Spinal cord (tissue), 10 donors: Measurements from ENCODE around the gene EIF3I. TPM values are rescaled to one million over a fixed set of nuclear protein-coding genes. Genes with fewer than 3 reads are reported as not detected.

Experiments
- DNase-seq, 6 donors: peaks; one replicate each; pipeline versions ENCODE4 v3.0.0 to v3.0.0-alpha.2; 2013 to 2015; ENCODE audit warnings: low spot score in 6 of 6, low read depth in 4 of 6
- H3K27ac ChIP-seq: one replicate; pipeline ENCODE4 v1.5.1; 2013; ENCODE audit warnings: low read depth, low read length, control low read depth
- H3K27me3 ChIP-seq: one replicate; pipeline ENCODE4 v1.6.1; 2013; ENCODE audit warnings: low read length; ENCODE audit not compliant: control insufficient read depth, insufficient read depth
- H3K36me3 ChIP-seq: one replicate; pipeline ENCODE4 v1.6.1; 2013; ENCODE audit warnings: low read length; ENCODE audit not compliant: control insufficient read depth, insufficient read depth
- H3K4me1 ChIP-seq: one replicate; pipeline ENCODE4 v1.6.1; 2013; ENCODE audit warnings: low read length; ENCODE audit not compliant: control insufficient read depth, insufficient read depth
- H3K4me3 ChIP-seq: one replicate; pipeline ENCODE4 v1.5.1; 2013; ENCODE audit warnings: low read depth, low read length, control low read depth
- H3K9me3 ChIP-seq: one replicate; pipeline ENCODE4 v1.6.1; 2013; ENCODE audit warnings: low read length; ENCODE audit not compliant: control insufficient read depth, insufficient read depth
- WGBS: methylation state at CpG from one replicate; pipeline ENCODE4 v1.1.5; 2013; ENCODE audit warnings: missing lambda C conversion rate; ENCODE audit not compliant: insufficient coverage; 5-methylcytosine and 5-hydroxymethylcytosine counted together
- polyA plus RNA-seq, 2 donors: library from polyadenylated mRNA; unstranded; fragments of 120-200 nt; gene quantifications; one replicate each; pipeline ENCODE4 v1.2.1, GENCODE V29; 2013; ENCODE audit not compliant: insufficient read length in 2 of 2
- total RNA-seq, 2 donors: library from RNA; depleted of rRNA in 1 of 2; stranded (reverse); fragments of 120-200 nt in 1 of 2; fragments of >200 nt in 1 of 2; gene quantifications; one replicate each; pipeline versions ENCODE4 v1.2.3 to v1.2.4, GENCODE V29; 2013 to 2014
- donor health status: healthy.

EIF3I gene
- total and polyA plus RNA-seq, 4 donors = 94.9 to 185 (median 166) TPM

DNA sequence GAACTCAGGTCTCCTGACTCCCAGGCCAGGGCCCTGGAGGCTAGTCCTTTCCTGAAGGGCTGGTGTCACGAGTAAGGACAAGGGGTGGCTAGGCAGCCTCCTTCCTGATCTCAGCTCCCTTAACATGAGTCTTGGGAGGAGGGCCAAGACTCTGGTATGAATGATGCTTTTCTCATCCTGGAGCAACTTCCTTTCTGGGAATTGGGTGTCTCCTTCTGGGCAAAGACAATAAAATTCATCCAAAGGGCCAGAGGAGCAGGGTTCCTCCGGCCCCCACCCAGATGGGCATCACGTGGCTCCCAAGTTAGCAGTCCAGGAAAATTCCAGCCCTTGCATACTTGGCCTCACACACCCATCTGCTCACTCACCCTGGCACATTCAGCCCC lies 24.7 kb downstream of the EIF3I start, which contains the start of gene FAM167B:
FAM167B (plus strand) TSS at position 335 of the 386 bp plus-strand sequence. CDS start 200 bp downstream, outside the sequence.
- H3K27ac ChIP-seq = no peak within 1 kb of the TSS

DNA sequence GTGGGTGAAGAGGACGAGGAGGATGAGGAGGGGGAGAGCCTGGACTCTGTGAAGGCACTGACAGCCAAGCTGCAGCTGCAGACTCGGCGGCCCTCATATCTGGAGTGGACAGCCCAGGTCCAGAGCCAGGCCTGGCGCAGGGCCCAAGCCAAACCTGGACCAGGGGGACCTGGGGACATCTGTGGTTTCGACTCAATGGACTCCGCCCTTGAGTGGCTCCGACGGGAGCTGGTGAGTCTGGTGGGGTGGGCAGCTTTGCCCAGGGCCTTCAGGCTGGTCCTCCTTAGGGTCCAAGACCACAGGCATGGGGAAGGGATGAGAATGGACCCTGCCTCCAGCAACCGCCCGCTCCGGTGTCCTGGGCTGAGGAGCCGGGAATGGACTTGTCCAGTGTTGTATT lies 25.2 kb downstream of the EIF3I start:
- H3K4me3 ChIP-seq = no peak overlapping the region
- no peak for DNase-seq
- H3K9me3 ChIP-seq = no peaks in the 10 kb centered on the region
- no peaks in the 10 kb centered on the region for H3K27me3 ChIP-seq
- 90% methylated on average over 8 of the region's 12 CpGs for WGBS
- peaks cover 24% of the 10 kb centered on the region for H3K4me1 ChIP-seq
- H3K27ac ChIP-seq = no peak overlapping the region
- no peaks in the 10 kb centered on the region for H3K36me3 ChIP-seq

More for the DNA sequence above, 24.7 kb downstream of the EIF3I start, which contains the start of gene FAM167B:
- H3K4me1 ChIP-seq = peaks cover 30% of the 10 kb centered on the region
- no peak within 1 kb of the TSS for H3K4me3 ChIP-seq
- DNase-seq = peak in 1 of 6 donors; percentile 45
- no peaks in the 10 kb centered on the region for H3K9me3 ChIP-seq
- WGBS = 62% methylated on average over 2 of the region's 3 CpGs
- H3K36me3 ChIP-seq = no peaks in the 10 kb centered on the region
- H3K27me3 ChIP-seq = no peaks in the 10 kb centered on the region

DNA sequence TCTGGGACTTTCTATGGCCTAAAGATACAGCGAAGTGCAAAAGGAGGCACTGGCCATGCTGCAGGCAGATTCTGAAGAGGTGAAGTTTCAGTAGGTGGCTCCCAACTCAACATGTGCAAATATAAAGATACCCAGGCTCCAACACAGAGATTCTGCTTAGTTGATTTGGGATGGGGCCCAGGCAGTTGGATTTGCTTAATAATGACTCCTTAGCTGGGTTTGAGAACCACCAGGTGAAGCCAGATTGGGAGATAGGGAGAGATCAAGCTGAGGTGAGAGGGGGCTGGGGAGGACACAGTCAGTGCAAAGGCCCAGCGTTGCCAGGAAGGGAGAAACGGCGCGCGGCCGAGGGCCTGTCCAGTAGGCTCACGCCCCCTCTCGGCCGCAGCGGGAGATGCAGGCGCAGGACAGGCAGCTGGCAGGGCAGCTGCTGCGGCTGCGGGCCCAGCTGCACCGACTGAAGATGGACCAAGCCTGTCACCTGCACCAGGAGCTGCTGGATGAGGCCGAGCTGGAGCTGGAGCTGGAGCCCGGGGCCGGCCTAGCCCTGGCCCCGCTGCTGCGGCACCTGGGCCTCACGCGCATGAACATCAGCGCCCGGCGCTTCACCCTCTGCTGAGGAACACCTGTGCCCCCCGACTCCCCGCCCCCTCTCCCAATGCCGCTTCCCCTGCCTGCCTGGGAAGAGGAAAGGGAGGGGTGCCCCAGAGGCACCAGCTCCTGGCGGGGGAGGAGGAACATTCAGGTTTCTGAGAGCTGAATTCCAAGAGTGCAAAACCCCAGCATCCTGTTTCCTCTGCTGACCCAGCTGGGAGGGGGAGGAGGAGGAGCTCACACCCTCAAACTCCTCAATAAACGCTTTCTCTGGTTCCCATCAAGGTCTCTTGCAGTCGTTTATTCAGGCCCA lies 26.0 kb downstream of the EIF3I start:
- DNase-seq = peak in 2 of 6 donors; percentile 36 to 60
- Histone ChIP-seq H3K36me3 (no peaks in the 10 kb centered on the region), H3K9me3 (no peaks in the 10 kb centered on the region), H3K27me3 (no peaks in the 10 kb centered on the region), H3K4me3 (no peak overlapping the region), H3K27ac (no peak overlapping the region), H3K4me1 (peaks cover 21% of the 10 kb centered on the region)
- WGBS = 5% methylated on average over 22 of the region's 31 CpGs

DNA sequence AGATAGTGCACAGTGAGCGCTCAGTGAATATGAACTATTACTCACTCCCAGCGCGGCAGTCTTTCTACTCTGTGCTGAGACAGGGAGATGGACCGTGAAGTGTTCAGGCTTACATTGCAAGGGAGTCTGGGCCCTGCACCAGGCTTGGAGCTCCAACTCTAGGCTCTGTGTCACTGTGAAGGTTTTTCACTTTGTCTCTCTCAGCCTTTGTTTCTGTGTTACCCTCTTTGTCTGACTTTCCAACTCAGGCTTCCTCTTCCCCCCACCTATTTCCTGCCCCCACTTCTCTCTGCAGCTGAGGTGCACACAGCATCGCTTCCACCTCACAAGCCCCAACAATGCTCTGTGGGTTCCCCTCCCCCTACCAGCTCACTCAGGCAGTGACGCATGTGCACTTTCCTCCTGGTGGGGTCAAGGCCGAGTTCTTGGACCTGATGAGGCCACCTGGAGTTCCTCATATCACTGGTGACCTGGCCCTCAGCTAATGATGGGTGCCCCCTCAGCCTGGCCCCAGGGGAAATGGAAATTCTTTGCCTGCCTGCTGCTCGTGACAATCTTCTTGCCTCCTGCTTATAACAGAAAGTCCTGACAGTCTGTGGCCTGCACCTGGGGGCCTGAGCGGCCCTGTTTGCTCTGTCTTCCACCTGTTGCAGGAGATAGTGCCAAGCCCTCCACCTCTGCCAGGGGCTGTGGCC lies 27.8 kb downstream of the EIF3I start:
- Histone ChIP-seq H3K4me1 (peaks cover 21% of the 10 kb centered on the region), H3K27ac (peak overlapping the region; percentile 42), H3K4me3 (no peak overlapping the region), H3K36me3 (no peaks in the 10 kb centered on the region), H3K27me3 (no peaks in the 10 kb centered on the region), H3K9me3 (no peaks in the 10 kb centered on the region)
- WGBS = 64% methylated on average over 9 of the region's 9 CpGs
- peak in 1 of 6 donors; percentile 48 for DNase-seq

DNA sequence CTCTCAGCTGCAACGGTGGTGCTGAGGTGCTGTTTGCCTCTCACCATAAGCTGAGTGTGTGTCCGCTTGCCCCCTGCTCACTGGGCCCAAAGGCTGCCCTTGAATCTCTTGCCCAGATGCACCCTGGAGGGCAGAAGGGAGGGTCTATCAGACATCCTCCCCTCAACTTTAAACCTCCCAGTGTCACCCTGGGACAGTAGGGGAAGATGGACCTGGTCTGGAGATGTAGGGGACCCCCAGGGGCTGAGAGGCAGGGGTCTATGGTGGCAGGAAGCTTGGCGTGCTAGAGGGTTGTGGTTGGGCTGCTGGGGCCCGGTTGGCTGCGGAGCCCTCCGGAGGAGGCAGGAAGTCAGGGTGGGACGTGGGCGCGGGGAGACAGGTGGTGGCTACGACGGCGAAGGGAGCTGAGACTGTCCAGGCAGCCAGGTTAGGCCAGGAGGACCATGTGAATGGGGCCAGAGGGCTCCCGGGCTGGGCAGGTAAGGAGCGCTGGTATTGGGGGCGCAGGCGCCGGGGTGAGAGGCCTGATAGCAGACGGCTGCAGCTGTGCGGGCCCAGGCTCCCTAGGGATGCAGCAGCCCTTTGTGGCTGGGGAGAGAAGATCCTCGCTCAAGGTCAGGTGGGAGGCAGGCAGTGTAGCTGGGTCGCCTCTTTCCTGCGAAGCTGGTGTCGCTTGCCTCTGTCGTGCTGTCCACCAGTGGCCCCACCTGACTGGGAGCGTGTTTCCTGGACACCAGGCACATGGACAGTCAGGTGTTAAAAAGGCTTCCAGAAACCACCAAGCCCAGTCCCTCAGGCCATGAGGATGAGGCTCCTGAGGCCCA lies 28.9 kb downstream of the EIF3I start, which contains the start of gene LCK:
LCK (plus strand) TSS at position 373 of the 824 bp plus-strand sequence. CDS start 23,065 bp downstream, outside the sequence.
- WGBS = 79% methylated on average over 23 of the region's 25 CpGs
- Histone ChIP-seq H3K4me3 (no peak within 1 kb of the TSS), H3K27ac (peak within 1 kb of the TSS; percentile 42), H3K9me3 (no peaks in the 10 kb centered on the region), H3K4me1 (peaks cover 21% of the 10 kb centered on the region), H3K27me3 (no peaks in the 10 kb centered on the region), H3K36me3 (no peaks in the 10 kb centered on the region)
- no peak for DNase-seq

DNA sequence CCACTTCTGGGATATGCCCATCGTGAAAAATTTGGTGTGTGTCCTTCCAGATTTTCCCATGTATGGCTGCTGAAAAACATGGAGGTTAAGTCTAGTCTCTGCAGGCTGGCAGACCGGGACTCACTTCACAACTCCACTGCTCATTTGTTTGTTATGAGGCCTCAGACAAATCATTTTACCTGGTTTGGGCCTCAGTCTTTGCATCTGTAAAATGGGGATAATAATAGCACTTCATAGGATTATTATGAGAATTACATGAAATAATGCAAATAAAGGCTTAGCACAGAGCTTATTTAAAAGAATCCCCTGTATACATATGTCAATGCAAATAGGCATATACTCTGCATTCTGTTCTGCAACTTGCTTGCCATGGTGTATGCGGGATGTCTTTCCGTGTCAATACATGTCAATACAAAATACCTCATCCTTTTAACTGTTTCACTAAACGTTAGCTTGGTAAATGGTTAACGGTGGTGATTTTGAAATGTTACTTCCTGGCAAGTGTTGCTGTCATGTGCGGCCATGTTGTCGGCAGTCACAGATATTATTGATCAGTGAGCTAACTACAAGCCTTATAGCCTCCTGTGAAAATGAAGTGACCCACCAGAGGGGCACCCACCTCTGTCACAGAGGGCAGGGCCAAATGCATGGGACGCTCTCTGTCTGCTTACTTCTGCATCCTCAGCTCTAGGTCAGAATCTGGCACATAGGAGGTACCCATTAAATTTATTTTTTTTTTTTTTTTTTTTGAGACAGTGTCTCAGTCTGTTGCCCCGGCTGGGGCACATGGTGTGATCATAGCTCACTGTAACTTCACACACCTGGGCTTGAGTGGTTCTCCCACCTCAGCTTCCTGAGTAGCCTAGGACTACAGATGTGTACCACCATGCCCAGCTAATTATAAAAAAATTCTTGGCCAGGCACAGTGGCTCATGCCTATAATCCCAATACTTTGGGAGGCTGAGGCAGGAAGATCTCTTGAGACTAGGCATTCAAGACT lies 33.2 kb downstream of the EIF3I start:
- Histone ChIP-seq H3K27ac (no peak overlapping the region), H3K27me3 (no peaks in the 10 kb centered on the region), H3K9me3 (no peaks in the 10 kb centered on the region), H3K4me1 (peaks cover 7% of the 10 kb centered on the region), H3K4me3 (no peak overlapping the region), H3K36me3 (no peaks in the 10 kb centered on the region)
- no peak for DNase-seq
- WGBS = 92% methylated on average over 5 of the region's 10 CpGs

DNA sequence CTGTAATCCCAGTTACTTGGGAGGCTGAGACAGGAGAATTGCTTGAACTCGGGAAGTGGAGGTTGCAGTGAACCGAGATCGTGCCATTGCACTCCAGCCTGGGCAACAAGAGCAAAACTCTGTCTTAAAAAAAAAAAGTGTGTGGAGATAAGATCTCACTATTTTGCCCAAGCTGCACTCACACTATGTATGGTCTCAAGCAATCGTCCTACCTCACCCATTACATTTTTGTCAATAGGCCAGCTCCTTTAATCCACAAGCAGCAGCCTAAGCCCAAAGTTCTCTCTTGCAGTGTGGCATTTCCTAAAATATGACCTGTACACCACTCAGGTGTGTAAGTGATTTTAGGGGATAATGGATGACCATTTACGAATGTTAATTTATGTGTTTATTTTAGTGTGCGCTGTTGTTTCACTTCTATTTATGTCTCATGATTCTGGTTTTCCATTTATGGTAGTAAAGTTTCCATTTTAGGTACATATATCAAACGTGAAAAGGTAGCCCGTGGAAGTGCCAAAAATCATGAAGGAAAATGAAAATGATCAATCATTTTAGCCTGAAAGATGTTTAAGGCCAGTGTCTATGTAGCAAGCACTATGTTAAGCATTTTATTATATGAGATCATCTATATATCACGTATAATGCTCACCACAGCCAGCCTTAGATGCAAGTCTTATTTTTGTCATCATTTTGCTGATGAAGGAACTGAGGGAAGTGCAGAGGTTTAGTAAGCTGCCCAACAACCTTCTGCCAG lies 34.4 kb downstream of the EIF3I start:
- H3K4me3 ChIP-seq = no peak overlapping the region
- H3K27ac ChIP-seq = no peak overlapping the region
- no CpG with 5 or more reads among the region's 9 CpGs for WGBS
- no peaks in the 10 kb centered on the region for H3K36me3 ChIP-seq
- no peak for DNase-seq
- no peaks in the 10 kb centered on the region for H3K9me3 ChIP-seq
- H3K27me3 ChIP-seq = no peaks in the 10 kb centered on the region
- H3K4me1 ChIP-seq = no peaks in the 10 kb centered on the region

DNA sequence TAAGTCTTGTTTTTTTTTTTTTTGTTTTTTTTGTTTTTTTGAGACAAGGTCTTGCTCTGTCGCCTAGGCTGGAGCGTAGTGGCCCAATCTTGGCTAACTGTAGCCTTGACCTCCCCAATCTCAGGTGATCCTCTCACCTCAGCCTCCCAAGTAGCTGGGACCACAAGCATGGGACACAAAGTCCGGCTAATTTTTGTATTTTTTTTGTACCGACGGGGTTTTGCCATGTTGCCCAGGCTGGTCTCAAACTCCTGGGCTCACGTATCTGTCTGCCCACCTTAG lies 35.0 kb downstream of the EIF3I start:
- Histone ChIP-seq H3K27ac (no peak overlapping the region), H3K9me3 (no peaks in the 10 kb centered on the region), H3K36me3 (no peaks in the 10 kb centered on the region), H3K4me3 (no peak overlapping the region), H3K27me3 (no peaks in the 10 kb centered on the region), H3K4me1 (no peaks in the 10 kb centered on the region)
- 92% methylated on average over 4 of the region's 6 CpGs for WGBS
- no peak for DNase-seq
